Small intestine (tissue), 7 donors: ENCODE data around the gene SORCS2. TPM values are rescaled to one million over a fixed set of nuclear protein-coding genes. Genes with fewer than 3 reads are reported as not detected.

Experiments
- DNase-seq, 2 donors: peaks; one replicate each; pipeline versions ENCODE4 v3.0.0 to v3.0.0-alpha.2; 2013
- FAIRE-seq: peaks from 2 replicates; lab custom pipeline; 2012; peaks lifted over from hg19 to GRCh38; lab: Jason Lieb, UNC
- H3K27ac ChIP-seq, 3 donors: one replicate each; pipeline ENCODE4 v1.5.1; 2013; ENCODE audit warnings: low read length in 2 of 3, mild to moderate bottlenecking in 2 of 3, control low read depth in 1 of 3, inconsistent platforms in 1 of 3, low read depth in 1 of 3, moderate library complexity in 1 of 3
- H3K27me3 ChIP-seq, 3 donors: one replicate each; pipeline ENCODE4 v1.6.1; 2013; ENCODE audit warnings: low read length in 3 of 3, inconsistent platforms in 1 of 3; ENCODE audit not compliant: control insufficient read depth in 3 of 3, insufficient read depth in 3 of 3
- H3K36me3 ChIP-seq, 3 donors: one replicate each; pipeline ENCODE4 v1.6.1; 2013; ENCODE audit warnings: low read length in 3 of 3, inconsistent platforms in 1 of 3, low read depth in 1 of 3, mild to moderate bottlenecking in 1 of 3, moderate library complexity in 1 of 3; ENCODE audit not compliant: control insufficient read depth in 3 of 3, insufficient read depth in 2 of 3
- H3K4me1 ChIP-seq, 3 donors: one replicate each; pipeline ENCODE4 v1.6.1; 2013; ENCODE audit warnings: low read length in 2 of 3, inconsistent platforms in 1 of 3, low read depth in 1 of 3, mild to moderate bottlenecking in 1 of 3, moderate library complexity in 1 of 3; ENCODE audit not compliant: control insufficient read depth in 3 of 3, insufficient read depth in 2 of 3
- H3K4me3 ChIP-seq, 3 donors: one replicate each; pipeline ENCODE4 v1.5.1; 2013; ENCODE audit warnings: low read length in 3 of 3, control low read depth in 1 of 3, inconsistent platforms in 1 of 3, low read depth in 1 of 3, mild to moderate bottlenecking in 1 of 3, moderate library complexity in 1 of 3
- H3K9me3 ChIP-seq, 2 donors: one replicate each; pipeline ENCODE4 v1.6.1; 2013; ENCODE audit warnings: low read depth in 1 of 2, low read length in 1 of 2; ENCODE audit not compliant: control insufficient read depth in 2 of 2, insufficient read depth in 1 of 2
- WGBS, 3 donors: extraction: QIAGEN DNeasy Blood & Tissue Kit; methylation state at CpG; one replicate each; pipeline ENCODE4 v1.1.7; 2013; 5-methylcytosine and 5-hydroxymethylcytosine counted together
- polyA plus RNA-seq, 4 donors: library from polyadenylated mRNA; stranded (reverse) in 3 of 4; unstranded in 1 of 4; fragments of 200-250 nt in 3 of 4; fragments of 120-200 nt in 1 of 4; gene quantifications; one replicate each; pipeline versions ENCODE4 v1.2.1 to v1.2.3, GENCODE V29; 2013
- donor health status: healthy with polysubstance abuse.
- donor health status: control.
- donor health status: control.
- donor health status: Bipolar disorder and iron deficiency.
- donor health status: healthy.

The SORCS2 gene
- polyA plus RNA-seq, 4 donors = 0.63 to 3.3 (median 2.2) TPM; not detected in 1

GRCh38 chr4:7628432-7628831 lies 436.1 kb downstream of the SORCS2 start:
- 60 to 71% (median 68%) methylated on average over 10 of the region's 10 CpGs for WGBS, 3 donors
- H3K36me3 ChIP-seq = no peaks in the 10 kb centered on the region
- H3K4me1 ChIP-seq = no peaks in the 10 kb centered on the region
- H3K4me3 ChIP-seq = no peak overlapping the region
- H3K27me3 ChIP-seq = peaks cover 0 to 3% (median 0%) of the 10 kb centered on the region in 3 donors
- H3K27ac ChIP-seq = no peak overlapping the region
- peaks cover 0 to 19% of the 10 kb centered on the region in 2 donors for H3K9me3 ChIP-seq
- FAIRE-seq = no peak
- DNase-seq = no peak

DNA sequence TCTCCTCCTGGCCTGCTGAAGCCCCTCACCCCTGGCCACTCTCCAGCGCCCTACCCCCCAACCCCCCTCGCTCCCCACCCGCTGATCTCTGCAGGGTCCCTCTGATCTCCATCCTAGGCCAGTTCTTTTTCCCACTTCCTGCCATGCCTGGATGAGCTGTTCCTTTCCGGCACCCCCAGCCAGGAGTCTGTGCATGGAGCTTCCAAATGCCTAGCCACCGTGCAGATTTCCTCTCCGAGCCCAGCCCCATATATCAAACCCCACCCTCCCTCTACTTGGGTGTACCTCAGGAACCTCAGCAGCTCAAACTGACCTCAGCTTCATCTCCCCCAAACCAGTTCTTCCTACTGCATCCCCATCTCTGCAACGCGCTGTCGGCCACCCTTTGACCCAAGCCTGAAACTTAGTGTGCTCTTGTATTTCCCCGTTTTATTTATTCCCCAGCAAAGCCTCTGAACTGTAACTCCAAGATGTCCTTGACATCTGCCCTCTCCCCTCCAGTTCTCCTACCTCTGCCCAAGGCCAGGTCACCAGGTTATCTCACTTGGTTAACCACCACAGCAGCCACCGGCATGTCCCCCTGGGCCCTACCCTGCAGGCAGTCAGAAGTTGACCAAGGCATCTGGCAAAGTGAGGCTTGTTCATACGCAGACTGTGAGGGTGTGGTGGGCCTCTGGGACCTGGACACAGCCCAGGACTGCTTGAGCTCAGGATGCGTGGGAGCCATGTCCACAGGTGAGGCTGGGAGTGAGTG lies 437.3 kb downstream of the SORCS2 start:
- H3K4me1 ChIP-seq = no peaks in the 10 kb centered on the region
- H3K27ac ChIP-seq = no peak overlapping the region
- H3K4me3 ChIP-seq = no peak overlapping the region
- FAIRE-seq (no peak), DNase-seq (no peak)
- H3K27me3 ChIP-seq = peaks cover 0 to 3% (median 0%) of the 10 kb centered on the region in 3 donors
- 73 to 88% (median 85%) methylated on average over 12 to 13 of the region's 13 CpGs for WGBS, 3 donors
- peaks cover 0 to 19% of the 10 kb centered on the region in 2 donors for H3K9me3 ChIP-seq
- H3K36me3 ChIP-seq = no peaks in the 10 kb centered on the region

- DNase-seq (no peak), FAIRE-seq (no peak)
- 57 to 64% (median 63%) methylated on average over 14 to 17 of the region's 17 CpGs for WGBS, 3 donors
- Histone ChIP-seq H3K4me3 (no peak overlapping the region), H3K36me3 (no peaks in the 10 kb centered on the region), H3K27ac (no peak overlapping the region), H3K9me3 (peaks cover 0 to 19% of the 10 kb centered on the region in 2 donors), H3K4me1 (no peaks in the 10 kb centered on the region), H3K27me3 (peaks cover 0 to 3% (median 0%) of the 10 kb centered on the region in 3 donors)
Measured at GRCh38 chr4:7630568-7631287, 438.4 kb downstream of the SORCS2 start.

GRCh38 chr4:7631288-7632014 lies 439.1 kb downstream of the SORCS2 start:
- H3K27ac ChIP-seq = no peak overlapping the region
- no peaks in the 10 kb centered on the region for H3K36me3 ChIP-seq
- no peak for FAIRE-seq
- peaks cover 0 to 3% (median 0%) of the 10 kb centered on the region in 3 donors for H3K27me3 ChIP-seq
- WGBS, 3 donors = 48 to 51% (median 50%) methylated on average over 10 of the region's 10 CpGs
- peaks cover 0 to 19% of the 10 kb centered on the region in 2 donors for H3K9me3 ChIP-seq
- H3K4me1 ChIP-seq = no peaks in the 10 kb centered on the region
- no peak overlapping the region for H3K4me3 ChIP-seq
- DNase-seq = no peak

- Histone ChIP-seq H3K36me3 (no peaks in the 10 kb centered on the region), H3K27me3 (peaks cover 0 to 3% (median 0%) of the 10 kb centered on the region in 3 donors), H3K9me3 (peaks cover 0 to 19% of the 10 kb centered on the region in 2 donors), H3K4me3 (no peak overlapping the region), H3K27ac (no peak overlapping the region), H3K4me1 (no peaks in the 10 kb centered on the region)
- 73 to 78% (median 75%) methylated on average over 12 of the region's 12 CpGs for WGBS, 3 donors
- FAIRE-seq = no peak
- no peak for DNase-seq
Measured at GRCh38 chr4:7632341-7632740, 440.0 kb downstream of the SORCS2 start.

DNA sequence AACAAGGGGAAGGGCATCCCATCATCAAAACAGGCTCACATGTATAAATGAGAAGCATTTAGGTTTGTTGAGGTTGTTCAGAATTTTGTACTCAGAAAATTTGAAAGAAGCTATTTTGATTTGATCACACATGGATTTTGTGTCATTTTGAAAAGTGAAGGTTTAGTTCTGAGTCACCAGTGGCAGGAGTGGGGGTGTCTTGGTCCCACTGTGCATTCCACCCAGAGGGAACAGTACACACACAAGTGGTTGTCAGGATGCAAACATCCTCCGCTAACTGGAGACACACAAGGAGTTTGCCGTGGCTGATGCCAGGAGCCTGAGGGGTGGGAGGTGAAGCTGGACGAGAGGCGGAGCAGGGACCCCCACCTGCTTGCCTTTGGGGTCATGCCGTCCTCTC lies 440.6 kb downstream of the SORCS2 start:
- Histone ChIP-seq H3K4me3 (no peak overlapping the region), H3K4me1 (no peaks in the 10 kb centered on the region), H3K9me3 (peaks cover 0 to 19% of the 10 kb centered on the region in 2 donors), H3K36me3 (no peaks in the 10 kb centered on the region), H3K27ac (no peak overlapping the region), H3K27me3 (peaks cover 0 to 3% (median 0%) of the 10 kb centered on the region in 3 donors)
- FAIRE-seq (no peak), DNase-seq (no peak)
- WGBS, 3 donors = 81 to 84% (median 83%) methylated on average over 5 of the region's 5 CpGs

- WGBS, 3 donors = 40 to 52% (median 48%) methylated on average over 12 of the region's 12 CpGs
- no peak overlapping the region for H3K27ac ChIP-seq
- no peak for FAIRE-seq
Measured at GRCh38 chr4:7634661-7635251, 442.4 kb downstream of the SORCS2 start.

More at GRCh38 chr4:7634661-7635251, 442.4 kb downstream of the SORCS2 start:
- H3K27me3 ChIP-seq = peaks cover 0 to 3% (median 0%) of the 10 kb centered on the region in 3 donors
- peaks cover 0 to 3% (median 0%) of the 10 kb centered on the region in 3 donors for H3K36me3 ChIP-seq
- H3K9me3 ChIP-seq = peaks cover 0 to 11% of the 10 kb centered on the region in 2 donors
- DNase-seq = no peak
- no peak overlapping the region for H3K4me3 ChIP-seq
- H3K4me1 ChIP-seq = peaks cover 0 to 6% (median 0%) of the 10 kb centered on the region in 3 donors
